H9 (cell line): ENCODE results near the gene VASP. TPM values are rescaled to one million over a fixed set of nuclear protein-coding genes. Genes with fewer than 3 reads are reported as not detected.

ENCODE experiments used
- DNase-seq: peaks from one replicate; pipeline ENCODE4 v3.0.0-alpha.2; 2017
- H2AFZ ChIP-seq: one replicate; pipeline ENCODE4 v1.6.1; 2013; ENCODE audit warnings: mild to moderate bottlenecking, low read length, control low read depth, moderate library complexity
- H2AK5ac ChIP-seq: 2 replicates; pipeline ENCODE4 v1.6.1; 2013; ENCODE audit warnings: low read length, control low read depth, mixed read lengths; ENCODE audit not compliant: insufficient read length
- H2BK120ac ChIP-seq: one replicate; pipeline ENCODE4 v1.6.1; 2013; ENCODE audit warnings: low read depth, mild to moderate bottlenecking, low read length, control low read depth, inconsistent platforms; ENCODE audit not compliant: poor library complexity, severe bottlenecking
- H2BK12ac ChIP-seq: 2 replicates; pipeline ENCODE4 v1.6.1; 2013; ENCODE audit warnings: low read length, control low read depth, mixed read lengths, low read depth; ENCODE audit not compliant: insufficient read length
- H2BK15ac ChIP-seq: 2 replicates; pipeline ENCODE4 v1.6.1; 2013; ENCODE audit warnings: low read depth, low read length, control low read depth
- H2BK20ac ChIP-seq: one replicate; pipeline ENCODE4 v1.6.1; 2013; ENCODE audit warnings: low read depth, mild to moderate bottlenecking, low read length, control low read depth, inconsistent platforms; ENCODE audit not compliant: poor library complexity, severe bottlenecking
- H2BK5ac ChIP-seq: 2 replicates; pipeline ENCODE4 v1.6.1; 2013; ENCODE audit warnings: low read length, control low read depth, mixed read lengths; ENCODE audit not compliant: insufficient read length
- H3K14ac ChIP-seq: 2 replicates; pipeline ENCODE4 v1.6.1; 2013; ENCODE audit warnings: low read length, control low read depth; ENCODE audit not compliant: insufficient read depth
- H3K18ac ChIP-seq: 2 replicates; pipeline ENCODE4 v1.6.1; 2013; ENCODE audit warnings: low read depth, mild to moderate bottlenecking, mixed read lengths, low read length, control low read depth; ENCODE audit not compliant: insufficient read length
- H3K23ac ChIP-seq: 2 replicates; pipeline ENCODE4 v1.6.1; 2013; ENCODE audit warnings: low read length, control low read depth, mixed read lengths, low read depth; ENCODE audit not compliant: insufficient read length
- H3K23me2 ChIP-seq: 2 replicates; pipeline ENCODE4 v1.6.1; 2013; ENCODE audit warnings: low read depth, mild to moderate bottlenecking, mixed read lengths, low read length, control low read depth; ENCODE audit not compliant: insufficient read length, poor library complexity, severe bottlenecking
- H3K27ac ChIP-seq: 2 replicates; pipeline ENCODE4 v1.5.1; 2013; ENCODE audit warnings: low read length, control low read depth, mixed read lengths, low read depth; ENCODE audit not compliant: insufficient read length
- H3K27me3 ChIP-seq: 2 replicates; pipeline ENCODE4 v1.6.1; 2013; ENCODE audit warnings: low read length, control low read depth, inconsistent platforms; ENCODE audit not compliant: insufficient read depth
- H3K4ac ChIP-seq: 2 replicates; pipeline ENCODE4 v1.6.1; 2013; ENCODE audit warnings: low read depth, mild to moderate bottlenecking, control low read depth, inconsistent platforms, low read length, moderate library complexity
- H3K4me1 ChIP-seq: 2 replicates; pipeline ENCODE4 v1.6.1; 2013; ENCODE audit warnings: low read length, control low read depth, inconsistent platforms; ENCODE audit not compliant: insufficient read depth
- H3K4me2 ChIP-seq: 2 replicates; pipeline ENCODE4 v1.6.1; 2013; ENCODE audit warnings: low read length, control low read depth, mixed read lengths; ENCODE audit not compliant: insufficient read length, insufficient read depth
- H3K56ac ChIP-seq: 2 replicates; pipeline ENCODE4 v1.6.1; 2013; ENCODE audit warnings: low read depth, mild to moderate bottlenecking, mixed read lengths, low read length, control low read depth; ENCODE audit not compliant: insufficient read length
- H3K79me1 ChIP-seq: 2 replicates; pipeline ENCODE4 v1.6.1; 2013; ENCODE audit warnings: low read depth, mild to moderate bottlenecking, moderate library complexity, low read length, control low read depth, inconsistent platforms; ENCODE audit not compliant: insufficient read depth, poor library complexity, severe bottlenecking
- H3K79me2 ChIP-seq: 2 replicates; pipeline ENCODE4 v1.6.1; 2013; ENCODE audit warnings: low read length, control low read depth, inconsistent platforms; ENCODE audit not compliant: insufficient read depth
- H3K9ac ChIP-seq: 2 replicates; pipeline ENCODE4 v1.6.1; 2013; ENCODE audit warnings: low read length, control low read depth, mixed read lengths; ENCODE audit not compliant: insufficient read length; ENCODE audit errors: extremely low read depth
- H3K9me3 ChIP-seq: one replicate; pipeline ENCODE4 v1.6.1; 2013; ENCODE audit warnings: low read depth, low read length, inconsistent platforms; ENCODE audit not compliant: control insufficient read depth
- H3T11ph ChIP-seq: one replicate; pipeline ENCODE4 v1.6.1; 2013; ENCODE audit warnings: mild to moderate bottlenecking, low read length, control low read depth, inconsistent platforms
- H4K20me1 ChIP-seq: one replicate; pipeline ENCODE4 v1.6.1; 2013; ENCODE audit not compliant: control insufficient read depth, insufficient read length, insufficient read depth
- H4K5ac ChIP-seq: 2 replicates; pipeline ENCODE4 v1.6.1; 2013; ENCODE audit warnings: low read depth, mild to moderate bottlenecking, mixed read lengths, low read length, control low read depth; ENCODE audit not compliant: insufficient read length
- H4K8ac ChIP-seq: replicated peaks from 2 replicates; pipeline ENCODE4 v1.6.1; 2013; ENCODE audit warnings: low read length, control low read depth, mixed read lengths, low read depth; ENCODE audit not compliant: insufficient read length
- H4K91ac ChIP-seq: 2 replicates; pipeline ENCODE4 v1.6.1; 2013; ENCODE audit warnings: low read depth, mild to moderate bottlenecking, moderate library complexity, mixed read lengths, low read length, control low read depth; ENCODE audit not compliant: insufficient read length
- H3K27ac Mint-ChIP-seq, 3 experiments: 2 replicates in 2 of 3; 3 replicates in 1 of 3; pipeline ENCODE4 v1.8.0; 2020 to 2021; ENCODE audit warnings: mixed read lengths in 3 of 3, mild to moderate bottlenecking in 1 of 3, moderate library complexity in 1 of 3
- H3K27me3 Mint-ChIP-seq: 2 replicates; pipeline ENCODE4 v1.8.0; 2021; ENCODE audit warnings: low read depth, mild to moderate bottlenecking, moderate library complexity, mixed read lengths
- H3K36me3 Mint-ChIP-seq, 3 experiments: 2 replicates in 2 of 3; 3 replicates in 1 of 3; pipeline ENCODE4 v1.8.0; 2020 to 2021; ENCODE audit warnings: low read depth in 3 of 3, mixed read lengths in 3 of 3; ENCODE audit not compliant: insufficient read depth in 1 of 3
- H3K4me1 Mint-ChIP-seq, 2 experiments: 2 replicates each; pipeline ENCODE4 v1.8.0; 2020; ENCODE audit warnings: mixed read lengths in 2 of 2
- H3K4me3 Mint-ChIP-seq, 2 experiments: 2 replicates in 1 of 2; 3 replicates in 1 of 2; pipeline ENCODE4 v1.8.0; 2020 to 2021; ENCODE audit warnings: mild to moderate bottlenecking in 2 of 2, mixed read lengths in 2 of 2, moderate library complexity in 1 of 2
- H3K9me3 Mint-ChIP-seq, 2 experiments: 2 replicates in 1 of 2; 3 replicates in 1 of 2; pipeline ENCODE4 v1.8.0; 2020; ENCODE audit warnings: mild to moderate bottlenecking in 2 of 2, mixed read lengths in 2 of 2, moderate library complexity in 1 of 2
- WGBS: extraction: QIAGEN DNeasy Blood & Tissue Kit; methylation state at CpG from one replicate; pipeline ENCODE4 v1.1.7; 2013; ENCODE audit warnings: missing lambda C conversion rate, low lambda C conversion rate, mixed read lengths; ENCODE audit not compliant: insufficient read length; ENCODE audit errors: extremely low coverage; 5-methylcytosine and 5-hydroxymethylcytosine counted together
- total RNA-seq: library from RNA; stranded (reverse); gene quantifications from 2 replicates; pipeline ENCODE4 v1.2.1, GENCODE V29; 2021
- TF ChIP-seq, protein P1 (sequence below): fragments of 200-600 bp; sonication (generic); conservative IDR thresholded peaks from 3 replicates; pipeline ENCODE4 v1.8.0; 2021; ENCODE audit warnings: antibody characterized with exemption, mild to moderate bottlenecking

The VASP gene
- total RNA-seq, 1 experiment from 2014 or later: 157 TPM

GRCh38 chr19:45526143-45526542, 18.9 kb downstream of the VASP start:
- no peak overlapping the region for H2AK5ac ChIP-seq
- DNase-seq: peak; percentile 94
- no peak overlapping the region for H3K4ac ChIP-seq
- H4K20me1 ChIP-seq: no peaks in the 10 kb centered on the region
- H2BK15ac ChIP-seq: no peak overlapping the region
- no peak overlapping the region for H2BK20ac ChIP-seq
- H3K79me1 ChIP-seq: no peaks in the 10 kb centered on the region
- Mint-ChIP-seq H3K4me1 (peaks cover 19 to 25% of the 10 kb centered on the region in 2 experiments), H3K27ac (peak overlapping the region in 1 of 3 experiments; percentile 95; a peak in 3 of 7 replicates), H3K36me3 (peaks cover 21 to 55% (median 39%) of the 10 kb centered on the region in 3 experiments), H3K4me3 (no peak overlapping the region), H3K9me3 (peaks cover 0 to under 1% of the 10 kb centered on the region in 2 experiments; a peak in 1 of 5 replicates), H3K27me3 (peaks cover 12% of the 10 kb centered on the region)
- H2AFZ ChIP-seq: no peak overlapping the region
- H4K5ac ChIP-seq: no peak overlapping the region
- TF ChIP-seq, protein P1, sequence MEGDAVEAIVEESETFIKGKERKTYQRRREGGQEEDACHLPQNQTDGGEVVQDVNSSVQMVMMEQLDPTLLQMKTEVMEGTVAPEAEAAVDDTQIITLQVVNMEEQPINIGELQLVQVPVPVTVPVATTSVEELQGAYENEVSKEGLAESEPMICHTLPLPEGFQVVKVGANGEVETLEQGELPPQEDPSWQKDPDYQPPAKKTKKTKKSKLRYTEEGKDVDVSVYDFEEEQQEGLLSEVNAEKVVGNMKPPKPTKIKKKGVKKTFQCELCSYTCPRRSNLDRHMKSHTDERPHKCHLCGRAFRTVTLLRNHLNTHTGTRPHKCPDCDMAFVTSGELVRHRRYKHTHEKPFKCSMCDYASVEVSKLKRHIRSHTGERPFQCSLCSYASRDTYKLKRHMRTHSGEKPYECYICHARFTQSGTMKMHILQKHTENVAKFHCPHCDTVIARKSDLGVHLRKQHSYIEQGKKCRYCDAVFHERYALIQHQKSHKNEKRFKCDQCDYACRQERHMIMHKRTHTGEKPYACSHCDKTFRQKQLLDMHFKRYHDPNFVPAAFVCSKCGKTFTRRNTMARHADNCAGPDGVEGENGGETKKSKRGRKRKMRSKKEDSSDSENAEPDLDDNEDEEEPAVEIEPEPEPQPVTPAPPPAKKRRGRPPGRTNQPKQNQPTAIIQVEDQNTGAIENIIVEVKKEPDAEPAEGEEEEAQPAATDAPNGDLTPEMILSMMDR: no peak
- H2BK5ac ChIP-seq: no peak overlapping the region
- H4K91ac ChIP-seq: no peak overlapping the region
- no peak overlapping the region for H3K27ac ChIP-seq
- H3K18ac ChIP-seq: peak overlapping the region; percentile 74
- no peak overlapping the region for H2BK120ac ChIP-seq
- no CpG with 5 or more reads among the region's 9 CpGs for WGBS
- peaks cover 3% of the 10 kb centered on the region; the same call in 1 of the 2 replicates for H3K27me3 ChIP-seq
- no peak overlapping the region for H3K4me2 ChIP-seq
- no peak overlapping the region for H4K8ac ChIP-seq
- no peak overlapping the region for H3K9ac ChIP-seq
- no peak overlapping the region for H3K23ac ChIP-seq
- no peaks in the 10 kb centered on the region for H3K9me3 ChIP-seq
- H2BK12ac ChIP-seq: no peak overlapping the region
- H3K56ac ChIP-seq: no peak overlapping the region
- H3T11ph ChIP-seq: no peak overlapping the region
- no peaks in the 10 kb centered on the region for H3K79me2 ChIP-seq
- H3K14ac ChIP-seq: no peak overlapping the region
- H3K23me2 ChIP-seq: peaks cover 15% of the 10 kb centered on the region
- no peaks in the 10 kb centered on the region for H3K4me1 ChIP-seq
